Right renal cortex interstitium (tissue), 3 donors: ENCODE results near the gene TMEM63B. TPM values are rescaled to one million over a fixed set of nuclear protein-coding genes. Genes with fewer than 3 reads are reported as not detected.
"Not testable (repeated sequence)": the region's sequence is repeated elsewhere in the genome, so short reads cannot be mapped to it uniquely, and the experiment has no call there.

ENCODE experiments used
- DNase-seq, 3 donors: peaks; one replicate each; pipeline ENCODE4 v3.0.0-alpha.2; 2013; ENCODE audit warnings: low read depth in 3 of 3, low spot score in 2 of 3
- polyA plus RNA-seq, 3 donors: library from polyadenylated mRNA; unstranded; fragments of 120-200 nt; gene quantifications; one replicate each; pipeline ENCODE4 v1.2.1, GENCODE V29; 2013; ENCODE audit not compliant: insufficient read length in 3 of 3

TMEM63B gene
- polyA plus RNA-seq, 3 donors: 33.3 to 38.5 (median 34.3) TPM

DNA sequence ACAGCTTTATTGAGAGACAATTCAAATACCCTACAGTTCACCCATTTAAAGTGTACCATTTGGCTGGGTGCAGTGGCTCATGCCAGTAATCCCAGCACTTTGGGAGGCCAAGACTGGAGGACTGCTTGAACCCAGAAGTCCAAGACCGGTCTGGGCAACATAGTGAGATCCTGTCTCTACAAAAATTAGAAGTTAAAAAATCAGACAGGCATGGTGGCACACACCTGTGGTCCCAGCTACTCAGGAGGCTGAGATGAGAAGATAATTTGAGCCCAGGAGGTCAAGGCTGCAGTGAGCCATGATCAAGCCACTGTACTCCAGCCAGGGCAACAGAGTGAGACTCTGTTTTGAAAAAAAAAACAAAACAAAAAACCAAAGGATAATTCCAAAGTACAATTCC lies 40.2 kb downstream of the TMEM63B start:
- no peak for DNase-seq

DNA sequence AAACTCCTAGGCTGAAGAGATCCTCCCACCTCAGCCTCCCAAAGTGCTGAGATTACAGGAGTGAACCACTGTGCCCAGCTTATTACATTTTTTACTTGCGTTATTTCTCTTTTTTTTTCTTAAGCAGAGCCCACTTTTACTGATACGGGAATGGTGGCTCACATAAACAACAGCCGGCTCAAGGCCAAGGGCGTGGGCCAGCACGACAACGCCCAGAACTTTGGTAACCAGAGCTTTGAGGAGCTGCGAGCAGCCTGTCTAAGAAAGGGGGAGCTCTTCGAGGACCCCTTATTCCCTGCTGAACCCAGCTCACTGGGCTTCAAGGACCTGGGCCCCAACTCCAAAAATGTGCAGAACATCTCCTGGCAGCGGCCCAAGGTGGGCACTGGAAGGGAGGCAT lies 41.8 kb downstream of the TMEM63B start:
- no peak for DNase-seq

DNA sequence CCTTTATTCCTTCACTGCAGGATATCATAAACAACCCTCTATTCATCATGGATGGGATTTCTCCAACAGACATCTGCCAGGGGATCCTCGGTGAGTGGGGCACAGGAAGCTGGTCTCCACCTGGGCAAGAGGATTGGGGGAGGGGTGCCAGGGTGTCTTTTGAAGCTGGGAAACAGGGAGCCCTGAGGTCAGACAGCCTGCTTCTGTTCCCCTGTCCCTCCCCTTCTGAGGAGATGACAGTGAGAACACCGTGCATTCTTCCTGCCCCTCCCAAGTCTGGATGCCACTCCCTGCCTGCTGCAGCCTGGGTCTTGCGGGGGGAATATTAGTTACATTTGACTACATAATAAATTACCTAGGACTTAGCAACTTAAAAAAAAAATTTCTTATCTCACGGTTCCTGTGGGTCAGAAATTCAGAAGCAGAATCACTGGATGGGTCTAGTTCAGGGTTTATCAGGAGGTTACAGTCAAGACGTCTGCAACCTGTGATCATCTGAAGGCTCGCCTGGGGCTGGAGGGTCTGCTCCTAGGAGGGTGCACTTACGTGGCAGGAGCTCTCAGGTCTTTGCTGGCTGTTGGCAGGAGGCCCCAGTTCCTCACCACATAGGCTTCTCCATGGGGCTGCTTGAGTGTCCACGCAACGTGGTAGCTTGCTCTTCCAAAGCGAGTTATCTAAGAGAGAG lies 42.7 kb downstream of the TMEM63B start:
- DNase-seq: no peak

DNA sequence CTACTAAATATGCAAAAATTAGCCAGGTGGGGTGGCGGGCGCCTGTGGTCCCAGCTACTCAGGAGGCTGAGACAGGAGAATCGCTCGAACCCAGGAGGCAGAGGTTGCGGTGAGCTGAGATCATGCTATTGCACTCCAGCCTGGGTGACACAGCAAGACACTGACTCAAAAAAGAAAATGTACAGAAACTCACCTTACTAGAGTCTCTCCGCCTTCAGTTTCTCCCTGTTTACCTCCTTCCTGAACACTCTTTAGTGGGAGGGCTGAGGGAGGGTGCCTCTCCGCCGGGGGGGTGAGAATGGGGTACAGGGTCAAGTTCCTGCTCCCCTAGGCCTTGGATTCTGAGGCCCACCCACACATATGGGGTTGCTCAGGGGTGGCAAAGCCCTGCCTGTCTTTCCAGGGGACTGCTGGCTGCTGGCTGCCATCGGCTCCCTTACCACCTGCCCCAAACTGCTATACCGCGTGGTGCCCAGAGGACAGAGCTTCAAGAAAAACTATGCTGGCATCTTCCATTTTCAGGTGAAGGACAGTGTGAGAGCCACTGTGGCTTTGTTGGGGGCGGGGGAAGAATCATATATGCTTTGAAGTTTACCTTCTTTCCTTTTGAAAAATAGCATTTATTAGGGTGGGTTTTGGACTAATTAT lies 44.7 kb downstream of the TMEM63B start:
- DNase-seq: no peak

DNA sequence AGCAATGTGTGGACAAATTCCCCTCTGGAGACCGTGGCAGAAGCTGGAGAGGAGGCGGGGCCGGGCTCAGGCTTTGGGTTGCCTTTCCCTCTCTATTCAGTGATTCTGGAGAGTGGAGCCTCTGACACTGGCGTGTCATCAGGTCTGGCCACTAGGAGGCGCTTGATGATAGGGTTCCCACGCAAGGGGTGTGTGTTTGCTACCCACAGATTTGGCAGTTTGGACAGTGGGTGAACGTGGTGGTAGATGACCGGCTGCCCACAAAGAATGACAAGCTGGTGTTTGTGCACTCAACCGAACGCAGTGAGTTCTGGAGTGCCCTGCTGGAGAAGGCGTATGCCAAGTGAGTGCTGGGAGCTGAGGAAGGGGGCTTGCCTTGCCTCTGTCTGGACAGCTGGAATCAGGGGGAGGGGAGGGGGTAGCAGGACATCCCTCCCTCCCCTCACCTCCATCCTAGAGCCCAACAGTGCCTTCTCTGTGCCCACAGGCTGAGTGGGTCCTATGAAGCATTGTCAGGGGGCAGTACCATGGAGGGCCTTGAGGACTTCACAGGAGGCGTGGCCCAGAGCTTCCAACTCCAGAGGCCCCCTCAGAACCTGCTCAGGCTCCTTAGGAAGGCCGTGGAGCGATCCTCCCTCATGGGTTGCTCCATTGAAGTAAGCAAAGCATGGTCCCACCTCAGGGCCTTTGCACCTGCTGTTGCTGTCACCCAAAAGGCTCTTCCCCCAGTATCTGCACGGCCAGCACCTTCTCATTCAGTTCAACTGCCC lies 45.6 kb downstream of the TMEM63B start:
- DNase-seq: peak; percentile 58 to 66 (median 63)

DNA sequence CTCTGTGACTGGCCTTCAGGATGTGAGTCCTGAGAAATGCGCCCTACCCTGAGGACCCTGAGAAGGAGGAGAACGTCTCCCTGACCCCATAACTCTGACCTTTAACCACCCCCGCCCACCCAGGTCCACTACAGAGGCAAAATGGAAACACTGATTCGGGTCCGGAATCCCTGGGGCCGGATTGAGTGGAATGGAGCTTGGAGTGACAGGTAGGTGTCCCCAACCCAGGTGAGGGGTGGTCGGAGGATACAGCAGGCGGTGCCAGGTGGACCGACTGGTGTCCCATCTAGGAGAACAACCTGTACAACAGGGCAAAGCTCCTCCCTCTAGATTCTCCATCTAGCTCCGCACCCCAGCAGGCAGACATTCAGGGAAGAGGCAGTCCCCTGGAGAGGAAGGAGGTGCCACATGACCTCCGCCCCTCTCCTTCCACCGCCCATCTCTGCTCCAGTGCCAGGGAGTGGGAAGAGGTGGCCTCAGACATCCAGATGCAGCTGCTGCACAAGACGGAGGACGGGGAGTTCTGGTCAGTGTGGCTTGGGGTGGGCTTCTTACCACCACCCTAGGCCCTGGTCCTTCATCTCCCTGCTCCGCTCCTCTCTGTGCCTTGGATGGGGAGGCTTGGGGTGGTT lies 48.9 kb downstream of the TMEM63B start:
- DNase-seq: no peak

DNA sequence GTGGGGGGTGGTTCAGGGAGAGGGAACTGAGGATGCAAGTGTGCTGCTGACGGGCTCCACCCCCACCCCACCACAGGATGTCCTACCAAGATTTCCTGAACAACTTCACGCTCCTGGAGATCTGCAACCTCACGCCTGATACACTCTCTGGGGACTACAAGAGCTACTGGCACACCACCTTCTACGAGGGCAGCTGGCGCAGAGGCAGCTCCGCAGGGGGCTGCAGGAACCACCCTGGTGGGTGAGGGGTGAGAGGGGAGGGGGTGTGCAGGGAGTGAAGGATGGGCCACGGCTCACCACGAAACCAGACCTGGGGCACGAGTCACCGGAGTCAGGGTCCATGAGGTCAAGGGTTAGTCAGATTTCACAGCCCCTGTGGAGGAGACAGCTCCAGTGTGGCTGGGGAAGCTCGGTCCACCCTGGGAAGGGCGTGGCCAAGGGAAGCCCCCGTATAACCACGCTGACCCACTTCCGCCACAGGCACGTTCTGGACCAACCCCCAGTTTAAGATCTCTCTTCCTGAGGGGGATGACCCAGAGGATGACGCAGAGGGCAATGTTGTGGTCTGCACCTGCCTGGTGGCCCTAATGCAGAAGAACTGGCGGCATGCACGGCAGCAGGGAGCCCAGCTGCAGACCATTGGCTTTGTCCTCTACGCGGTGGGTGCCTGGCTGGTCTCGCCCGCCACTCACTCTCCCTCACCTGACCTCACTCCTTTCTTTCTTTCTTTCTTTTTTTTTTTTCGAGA lies 49.6 kb downstream of the TMEM63B start:
- no peak for DNase-seq

DNA sequence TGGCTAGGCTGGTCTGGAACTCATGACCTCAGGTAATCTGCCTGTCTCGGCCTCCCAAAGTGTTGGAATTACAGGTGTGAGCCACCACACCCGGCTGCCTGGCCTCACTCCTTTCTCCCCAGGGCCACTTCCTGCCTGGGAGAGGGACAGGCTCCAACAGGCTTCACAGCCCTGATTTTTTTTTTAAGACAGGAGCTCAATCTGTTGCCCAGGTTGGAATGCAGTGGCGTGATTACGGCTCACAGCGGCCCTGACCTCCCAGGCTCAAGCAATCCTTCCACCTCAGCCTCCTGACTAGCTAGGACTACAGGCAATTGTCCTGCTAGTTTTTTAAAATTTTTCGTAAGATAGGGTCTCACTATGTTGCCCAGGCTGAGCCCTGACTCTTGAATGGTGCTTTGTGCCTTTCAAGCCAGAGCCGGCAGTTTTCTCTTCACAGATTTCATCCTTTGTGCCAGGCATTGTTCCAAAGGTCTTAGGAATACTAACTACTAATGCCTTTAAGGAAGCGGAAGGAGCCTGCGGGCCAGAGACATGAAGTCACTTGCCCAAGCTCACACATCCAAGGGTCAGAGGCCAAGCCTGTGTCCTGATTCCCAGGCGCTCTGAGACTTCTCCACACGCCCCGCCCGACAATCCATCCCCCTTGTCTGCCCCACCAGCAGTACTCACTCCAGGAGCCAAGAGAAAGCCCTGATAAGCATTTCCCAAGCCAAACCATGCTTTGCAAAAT lies 50.5 kb downstream of the TMEM63B start:
- DNase-seq: no peak

DNA sequence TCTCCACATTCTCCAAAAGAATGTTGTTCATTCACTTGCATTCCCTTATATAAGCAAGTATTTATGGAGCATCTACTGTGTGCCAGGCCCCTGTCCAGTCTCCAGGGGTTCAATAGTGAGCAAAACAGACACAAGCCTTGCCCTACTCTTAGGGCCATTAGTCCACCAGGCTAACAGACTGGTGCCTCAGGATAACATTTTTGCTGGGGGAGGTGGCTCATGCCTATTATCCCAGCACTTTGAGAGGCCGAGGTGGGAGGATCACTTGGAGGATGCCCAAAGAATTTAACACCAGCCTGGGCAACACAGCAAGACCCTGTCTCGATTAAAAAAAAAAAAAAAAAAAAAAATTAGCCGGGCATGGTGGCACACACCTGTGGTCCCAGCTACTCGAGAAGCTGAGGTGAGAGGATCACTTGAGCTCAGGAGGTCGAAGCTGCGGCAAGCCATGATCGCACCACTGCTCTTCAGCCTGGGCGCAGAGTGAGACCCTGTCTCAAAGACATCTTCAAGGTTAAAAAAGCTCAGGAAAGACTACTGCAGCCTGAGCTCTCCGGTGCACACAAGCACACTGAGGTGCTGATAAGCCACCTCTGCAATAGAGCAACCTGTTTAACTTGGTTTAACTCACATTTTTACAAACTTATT lies 51.2 kb downstream of the TMEM63B start:
- no peak for DNase-seq

DNA sequence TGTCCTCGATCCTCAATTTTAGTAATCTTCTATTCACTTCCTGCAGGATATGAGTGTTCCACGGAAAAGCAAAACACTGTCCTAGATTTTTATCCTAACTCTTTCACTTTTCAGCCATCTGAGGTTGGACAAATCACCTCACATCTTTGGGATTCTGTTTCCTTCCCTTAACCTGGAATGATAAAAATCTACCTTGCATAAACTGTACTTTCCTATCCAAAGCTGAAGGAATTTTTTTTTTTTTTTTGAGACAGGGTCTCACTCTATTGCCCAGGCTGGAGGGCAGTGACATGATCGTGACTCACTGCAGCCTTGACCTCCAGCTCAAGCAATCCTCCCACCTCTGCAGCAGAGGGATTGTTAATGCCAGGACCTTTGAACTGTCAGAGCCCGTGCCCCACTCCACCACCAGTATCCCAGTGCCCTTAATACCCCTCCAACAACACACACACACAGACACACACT lies 51.8 kb downstream of the TMEM63B start:
- DNase-seq: no peak

DNA sequence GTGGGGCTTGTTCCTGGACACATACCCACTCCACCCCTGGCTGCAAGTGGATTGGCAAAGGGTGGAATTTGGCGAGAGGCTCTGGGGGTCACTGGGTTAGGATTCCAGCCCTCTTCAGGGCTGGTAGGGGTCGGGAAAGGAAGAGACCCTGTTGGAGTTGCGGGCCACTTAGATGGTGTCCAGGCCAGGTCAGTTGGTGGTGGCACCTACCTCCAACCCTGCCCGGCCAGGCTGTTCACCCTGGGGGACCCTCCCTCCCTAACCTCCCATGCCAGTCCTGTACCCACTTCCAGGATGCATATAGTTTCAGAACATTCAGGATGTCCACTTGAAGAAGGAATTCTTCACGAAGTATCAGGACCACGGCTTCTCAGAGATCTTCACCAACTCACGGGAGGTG lies 52.3 kb downstream of the TMEM63B start:
- DNase-seq: no peak

DNA sequence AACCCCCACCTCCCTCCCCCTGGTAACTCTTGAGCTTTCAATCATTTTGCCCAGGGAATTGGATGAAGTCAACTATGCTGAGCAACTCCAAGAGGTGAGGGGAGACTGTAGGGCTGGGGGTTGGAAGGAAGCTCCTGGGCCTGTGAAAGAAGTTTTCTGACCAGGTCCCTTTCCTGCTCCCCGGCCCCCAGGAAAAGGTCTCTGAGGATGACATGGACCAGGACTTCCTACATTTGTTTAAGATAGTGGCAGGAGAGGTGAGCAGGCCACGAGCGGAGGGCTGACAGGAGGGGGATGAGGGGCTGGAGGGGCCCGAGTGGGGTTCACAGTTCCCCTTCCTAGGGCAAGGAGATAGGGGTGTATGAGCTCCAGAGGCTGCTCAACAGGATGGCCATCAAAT lies 53.1 kb downstream of the TMEM63B start:
- DNase-seq: no peak

DNA sequence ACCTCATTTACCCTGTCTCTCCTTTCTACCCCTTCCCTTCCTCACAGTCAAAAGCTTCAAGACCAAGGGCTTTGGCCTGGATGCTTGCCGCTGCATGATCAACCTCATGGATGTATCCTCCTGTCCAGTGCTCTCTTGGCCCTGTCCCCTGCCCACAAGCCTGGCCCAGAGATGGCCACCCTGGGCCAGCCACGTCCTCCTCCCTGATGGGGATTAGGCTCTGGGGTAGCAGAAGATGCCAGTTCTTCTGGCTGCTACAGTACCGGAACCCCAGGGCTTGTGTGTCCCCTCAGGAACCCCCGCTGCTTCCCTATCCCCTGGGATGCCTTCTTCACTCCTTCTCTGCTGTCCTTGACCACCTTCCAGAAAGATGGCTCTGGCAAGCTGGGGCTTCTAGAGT lies 53.5 kb downstream of the TMEM63B start:
- no peak for DNase-seq

DNA sequence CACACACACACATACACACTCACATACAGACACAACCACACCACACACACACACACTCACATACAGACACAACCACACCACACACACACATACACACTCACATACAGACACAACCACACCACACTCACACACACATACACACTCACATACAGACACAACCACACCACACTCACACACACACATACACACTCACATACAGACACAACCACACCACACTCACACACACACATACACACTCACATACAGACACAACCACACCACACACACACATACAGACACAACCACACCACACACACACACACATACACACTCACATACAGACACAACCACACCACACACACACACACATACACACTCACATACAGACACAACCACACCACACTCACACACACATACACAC lies 54.4 kb downstream of the TMEM63B start:
- DNase-seq: not testable (repeated sequence)

DNA sequence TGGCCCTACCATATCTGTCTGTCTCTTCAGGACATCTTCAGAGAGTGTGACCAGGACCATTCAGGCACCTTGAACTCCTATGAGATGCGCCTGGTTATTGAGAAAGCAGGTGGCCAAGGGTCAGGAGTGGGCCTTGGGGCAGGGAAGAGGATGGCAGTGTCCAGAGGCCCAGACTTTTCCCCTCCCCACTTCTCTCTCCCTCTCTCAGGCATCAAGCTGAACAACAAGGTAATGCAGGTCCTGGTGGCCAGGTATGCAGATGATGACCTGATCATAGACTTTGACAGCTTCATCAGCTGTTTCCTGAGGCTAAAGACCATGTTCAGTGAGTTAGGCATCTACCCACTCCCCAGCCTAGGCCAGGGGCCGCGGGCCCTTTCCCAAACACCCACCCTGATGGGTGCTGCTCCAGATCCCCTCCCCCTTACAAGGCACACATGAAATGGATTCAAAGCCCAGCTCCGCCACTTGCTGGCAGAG lies 55.6 kb downstream of the TMEM63B start:
- DNase-seq: no peak

DNA sequence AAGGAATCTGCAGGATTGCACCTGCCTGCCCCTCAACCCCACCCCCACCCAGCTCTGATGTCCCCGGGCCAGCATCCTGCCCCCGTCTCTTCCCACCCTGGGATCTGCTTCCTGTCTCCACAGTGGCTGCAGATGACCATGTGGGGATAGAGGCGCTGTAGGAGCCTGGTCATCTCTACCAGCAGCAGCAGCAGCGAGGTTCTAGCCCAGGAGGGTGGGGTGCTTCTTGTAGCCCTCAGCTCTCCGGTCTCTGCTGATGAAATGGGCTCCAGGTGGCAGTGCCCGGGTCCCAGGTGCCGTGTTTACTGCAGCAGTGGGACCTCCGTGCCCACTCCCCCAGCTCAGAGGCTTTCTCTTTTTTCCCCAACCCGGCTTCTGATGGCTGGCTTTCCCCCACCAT lies 56.4 kb downstream of the TMEM63B start:
- no peak for DNase-seq

DNA sequence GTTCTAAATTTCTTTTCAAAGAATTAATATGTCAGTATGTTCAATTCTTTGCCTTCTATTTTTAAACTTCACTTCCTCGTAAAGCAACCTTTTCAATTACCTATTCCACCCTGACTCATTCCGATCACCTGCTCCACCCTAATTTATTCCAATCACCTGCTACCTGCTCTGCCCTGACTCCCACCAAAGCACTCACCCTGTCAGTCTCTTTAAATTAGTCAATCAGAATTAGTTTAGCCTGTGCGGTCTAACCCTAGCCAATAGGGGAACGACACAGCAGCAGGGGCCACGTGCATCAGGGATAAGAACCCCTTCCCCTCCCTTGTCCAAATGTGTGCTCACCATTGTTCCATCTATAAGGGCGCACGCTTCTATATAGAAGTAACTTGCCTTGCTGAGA lies 58.0 kb downstream of the TMEM63B start:
- DNase-seq: not testable (repeated sequence)

DNA sequence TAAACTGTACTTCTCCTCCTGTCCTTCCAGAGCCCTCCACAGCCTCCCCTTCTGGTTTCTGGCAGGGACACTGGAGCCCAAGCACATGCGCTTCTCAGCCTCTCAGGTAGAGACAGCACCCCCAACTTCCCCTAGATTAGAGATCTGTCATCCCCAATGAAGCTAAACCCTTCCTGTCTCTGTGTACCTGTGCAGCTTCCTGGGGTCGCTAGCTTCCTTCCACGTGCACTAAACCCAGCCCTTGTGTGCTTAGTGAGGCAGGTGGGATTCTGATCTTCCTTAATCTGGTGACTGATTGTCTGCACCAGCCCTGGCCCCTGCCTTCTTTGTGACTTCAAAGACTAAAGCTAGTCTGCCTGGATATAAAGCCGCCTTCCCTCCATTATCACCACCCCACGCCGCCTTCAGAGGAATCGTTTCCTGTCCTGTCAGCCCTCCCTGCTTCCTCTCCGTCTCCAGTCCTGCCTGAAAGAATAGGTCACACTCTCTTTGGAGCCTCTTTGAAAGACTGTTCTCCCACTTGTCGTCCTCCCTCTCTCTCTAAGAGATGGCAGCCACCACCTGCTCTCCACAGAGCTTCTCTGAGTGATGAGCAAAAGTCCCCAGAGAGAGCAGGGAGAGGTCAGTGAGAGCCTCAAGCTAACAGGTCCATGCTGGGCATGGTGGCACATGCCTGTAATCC lies 58.7 kb downstream of the TMEM63B start:
- no peak for DNase-seq

DNA sequence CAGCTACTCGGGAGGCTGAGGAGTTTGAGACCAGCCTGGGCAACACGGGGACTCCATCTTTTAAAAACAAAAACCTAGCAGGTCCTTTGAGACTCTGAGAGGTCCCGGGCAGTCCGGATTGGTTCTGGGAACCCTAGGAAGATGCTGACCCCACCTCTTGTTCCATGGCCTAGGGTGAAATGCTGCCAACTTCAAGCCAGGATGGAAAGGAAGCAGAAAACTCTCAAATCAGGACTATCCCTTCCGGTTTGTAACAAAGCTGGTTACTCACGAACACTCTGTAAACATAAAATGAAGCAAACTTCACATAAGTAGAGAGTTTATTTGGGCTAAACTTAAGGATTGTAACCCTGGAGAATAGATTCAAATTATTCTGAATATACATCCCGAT lies 59.3 kb downstream of the TMEM63B start:
- no peak for DNase-seq
